ENCODE data around the gene ADM2.

ADM2 gene

GRCh38 chr22:50469377-50470305, 11.7 kb upstream of the ADM2 start:
- DNase-seq, result peak; percentile 90

DNA sequence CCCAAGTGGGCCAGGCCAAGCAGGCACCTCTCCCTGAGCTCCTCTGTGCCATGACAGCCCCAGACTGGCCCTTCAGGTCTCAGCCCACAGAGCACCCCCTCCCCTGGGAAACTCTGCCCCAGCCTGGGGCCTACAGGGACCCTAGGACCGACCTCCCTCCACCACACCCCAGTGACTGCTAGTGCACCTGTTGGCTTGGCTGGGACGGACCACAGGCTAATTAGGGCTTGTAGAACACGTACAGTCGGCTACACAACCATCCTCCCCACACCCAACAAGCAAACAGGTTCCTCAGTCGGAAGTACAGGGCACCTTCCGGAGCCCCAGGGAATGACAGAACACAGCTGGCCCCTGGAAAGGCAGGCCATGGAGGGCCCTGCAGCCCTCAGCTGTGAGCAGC, 10.9 kb upstream of the ADM2 start:
- no peak for DNase-seq

DNA sequence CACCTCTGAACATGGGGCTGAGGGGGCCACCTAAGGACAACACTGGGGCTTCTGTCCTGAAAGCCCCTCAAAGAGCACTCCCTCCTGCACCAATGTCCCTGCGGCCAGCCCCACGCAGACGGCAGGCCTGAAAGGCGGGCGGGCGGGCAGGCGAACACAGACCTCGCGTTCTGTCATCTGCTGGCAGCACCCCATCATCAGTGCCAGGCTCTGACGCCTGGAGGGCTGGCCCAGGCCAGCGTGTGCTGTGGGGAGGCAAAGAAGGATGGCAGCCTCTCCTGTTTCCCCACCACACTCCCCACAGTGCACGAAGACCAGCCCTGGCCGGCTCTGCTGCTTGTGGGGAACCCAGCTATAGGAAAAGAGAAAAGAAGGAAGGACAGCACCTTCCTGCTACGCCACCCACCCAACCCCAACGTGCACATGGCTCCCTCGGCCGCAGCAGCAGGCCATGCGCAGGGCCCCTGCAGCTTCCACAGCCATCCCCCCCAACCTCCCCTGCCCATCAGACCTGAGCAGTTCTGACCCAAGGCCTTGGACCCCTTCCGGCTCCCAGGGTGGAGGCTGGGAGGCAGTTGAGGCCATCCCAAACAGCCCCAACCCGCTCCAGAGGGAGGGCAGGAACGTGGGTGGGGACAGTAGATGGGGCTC, 10.0 kb upstream of the ADM2 start:
- no peak for DNase-seq

DNA sequence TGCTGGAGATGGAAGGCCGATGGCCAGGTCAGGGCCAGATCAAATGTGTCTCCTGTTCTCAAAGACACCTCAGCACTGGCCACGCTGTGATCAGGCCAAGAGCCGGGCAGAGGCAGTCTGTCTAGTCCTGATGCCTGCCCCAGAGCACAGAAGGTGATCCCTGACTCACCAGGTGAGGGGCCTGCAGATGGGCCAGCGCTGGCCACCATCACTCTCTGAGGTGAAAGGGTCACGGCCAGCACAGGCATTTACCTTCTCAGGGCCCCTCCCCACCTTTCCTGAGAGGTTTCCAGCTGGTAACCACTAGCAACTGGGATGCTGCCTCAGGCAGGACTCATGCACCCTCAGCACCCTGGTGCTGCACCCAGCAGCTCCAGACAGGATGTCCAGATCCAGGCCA, 9.4 kb upstream of the ADM2 start:
- DNase-seq, result no peak

- peak; percentile 66 for DNase-seq
These were observed 8.3 kb upstream of the ADM2 start for GRCh38 chr22:50473088-50473487.

- peak; percentile 47 for DNase-seq
These were observed 7.3 kb upstream of the ADM2 start for GRCh38 chr22:50473855-50474671.

DNA sequence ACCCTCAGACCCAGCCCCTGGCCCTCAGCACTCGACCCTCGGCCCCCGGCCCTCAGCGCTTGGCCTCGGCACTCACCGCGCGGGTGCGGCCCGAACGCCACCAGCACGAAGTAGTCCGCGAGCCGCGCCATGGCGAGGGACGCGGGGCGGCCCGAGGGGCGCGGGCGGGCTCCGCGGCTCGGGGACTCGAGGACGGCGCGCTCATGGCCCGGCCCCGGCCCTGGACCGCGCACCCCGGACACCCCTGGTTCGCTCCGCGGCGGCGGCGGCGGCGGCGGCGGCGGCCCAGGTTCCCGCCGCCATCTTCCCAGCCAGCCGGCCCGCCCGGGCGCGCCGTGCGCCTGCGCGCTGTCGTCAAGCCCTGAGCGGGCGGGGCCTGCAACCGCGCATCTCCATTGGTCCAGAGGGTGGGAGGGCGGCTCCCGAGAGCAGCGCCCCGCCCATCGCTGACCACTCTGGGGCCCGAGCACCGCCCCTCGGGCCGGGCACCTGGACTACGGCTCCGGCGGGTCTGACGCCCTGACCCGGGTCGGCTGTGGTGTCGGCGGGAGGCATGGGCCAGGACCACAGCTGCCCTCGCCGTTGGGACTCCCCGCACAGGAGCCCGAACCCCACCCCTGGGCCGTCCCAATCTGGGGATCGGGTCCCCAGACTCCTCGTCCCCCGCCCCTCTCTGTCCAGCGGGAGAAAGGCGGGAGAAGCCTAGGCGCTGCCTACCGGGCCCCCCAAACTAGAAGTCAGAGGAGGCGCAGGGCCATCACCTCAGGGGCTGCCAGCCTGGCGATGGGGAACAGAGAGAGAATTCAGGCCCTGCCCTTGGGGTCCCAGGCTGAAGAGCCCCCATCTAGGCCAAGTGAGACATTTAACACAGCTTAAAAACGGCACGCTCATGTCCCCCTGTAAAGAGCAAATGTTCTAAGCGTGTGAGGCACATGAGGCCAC, 6.4 kb upstream of the ADM2 start, which contains the start of gene SBF1:
TSS of gene SBF1 (minus strand) at position 326 of the 942 bp plus-strand sequence. CDS start at position 131, 195 bp downstream.
- peak; percentile 92 for DNase-seq

- DNase-seq, result no peak
These were observed 5.7 kb upstream of the ADM2 start for GRCh38 chr22:50475652-50476002.

DNA sequence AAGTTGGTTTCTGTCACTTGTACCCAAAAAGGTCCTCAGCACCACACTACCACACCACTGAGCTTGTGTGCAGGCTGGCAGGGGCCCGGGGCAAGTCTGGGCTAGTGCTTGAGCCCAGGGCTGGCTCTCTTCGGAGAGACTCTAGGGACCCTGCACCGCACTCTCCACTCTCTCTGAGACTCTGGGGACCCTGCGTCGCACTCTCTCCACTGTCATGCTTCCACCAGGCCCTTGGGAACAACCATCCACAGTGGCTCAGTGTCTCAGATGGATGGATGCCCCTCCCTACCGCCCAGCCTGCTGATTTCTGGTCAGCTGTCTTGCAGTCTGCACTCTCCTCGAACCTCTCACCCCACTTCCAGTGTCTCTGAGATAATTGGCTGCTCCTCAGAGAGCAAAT, 4.5 kb upstream of the ADM2 start:
- DNase-seq, result no peak

- no peak for DNase-seq
These were observed 3.4 kb upstream of the ADM2 start for GRCh38 chr22:50477923-50478322.

DNA sequence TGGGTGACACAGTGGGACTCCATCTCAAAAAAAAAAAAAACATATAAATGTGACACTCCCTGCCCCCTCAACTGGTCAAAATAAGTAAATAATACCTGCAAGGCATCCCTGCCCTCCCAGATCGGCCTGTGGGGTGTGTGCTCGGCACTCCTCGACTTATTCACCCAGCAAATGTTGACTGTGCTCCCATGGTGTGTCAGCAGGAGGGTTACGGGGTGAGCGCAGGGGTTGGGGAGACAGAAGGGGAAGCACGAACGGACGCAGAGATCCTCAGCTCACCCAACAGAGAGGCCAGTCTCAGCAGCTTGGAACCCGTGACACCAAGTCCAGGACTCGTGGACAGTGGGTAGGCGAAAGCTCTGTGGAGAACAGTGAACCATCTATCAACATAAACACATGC, 1.6 kb upstream of the ADM2 start:
- no peak for DNase-seq

DNA sequence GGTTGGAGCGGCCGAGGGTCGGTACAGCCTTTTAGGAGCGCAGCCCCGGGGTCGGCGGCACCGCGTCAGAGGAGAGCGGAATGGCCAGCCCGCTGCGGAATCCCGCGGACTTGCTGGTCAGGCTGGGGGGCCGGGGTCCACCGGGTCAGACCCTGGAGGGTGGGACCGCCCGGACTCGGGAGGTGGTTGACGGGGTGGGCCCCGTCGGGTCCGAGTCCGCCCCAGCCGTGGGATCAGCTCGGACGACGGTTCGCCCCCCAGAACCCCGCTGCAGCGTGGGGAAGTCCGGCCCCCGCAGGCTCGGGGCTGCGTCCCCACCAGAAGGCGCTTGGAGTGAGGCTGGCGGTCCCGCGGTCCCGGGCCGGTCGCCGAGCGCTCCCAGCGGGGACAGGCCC, 301 bp upstream of the ADM2 start:
- DNase-seq, result no peak

DNA sequence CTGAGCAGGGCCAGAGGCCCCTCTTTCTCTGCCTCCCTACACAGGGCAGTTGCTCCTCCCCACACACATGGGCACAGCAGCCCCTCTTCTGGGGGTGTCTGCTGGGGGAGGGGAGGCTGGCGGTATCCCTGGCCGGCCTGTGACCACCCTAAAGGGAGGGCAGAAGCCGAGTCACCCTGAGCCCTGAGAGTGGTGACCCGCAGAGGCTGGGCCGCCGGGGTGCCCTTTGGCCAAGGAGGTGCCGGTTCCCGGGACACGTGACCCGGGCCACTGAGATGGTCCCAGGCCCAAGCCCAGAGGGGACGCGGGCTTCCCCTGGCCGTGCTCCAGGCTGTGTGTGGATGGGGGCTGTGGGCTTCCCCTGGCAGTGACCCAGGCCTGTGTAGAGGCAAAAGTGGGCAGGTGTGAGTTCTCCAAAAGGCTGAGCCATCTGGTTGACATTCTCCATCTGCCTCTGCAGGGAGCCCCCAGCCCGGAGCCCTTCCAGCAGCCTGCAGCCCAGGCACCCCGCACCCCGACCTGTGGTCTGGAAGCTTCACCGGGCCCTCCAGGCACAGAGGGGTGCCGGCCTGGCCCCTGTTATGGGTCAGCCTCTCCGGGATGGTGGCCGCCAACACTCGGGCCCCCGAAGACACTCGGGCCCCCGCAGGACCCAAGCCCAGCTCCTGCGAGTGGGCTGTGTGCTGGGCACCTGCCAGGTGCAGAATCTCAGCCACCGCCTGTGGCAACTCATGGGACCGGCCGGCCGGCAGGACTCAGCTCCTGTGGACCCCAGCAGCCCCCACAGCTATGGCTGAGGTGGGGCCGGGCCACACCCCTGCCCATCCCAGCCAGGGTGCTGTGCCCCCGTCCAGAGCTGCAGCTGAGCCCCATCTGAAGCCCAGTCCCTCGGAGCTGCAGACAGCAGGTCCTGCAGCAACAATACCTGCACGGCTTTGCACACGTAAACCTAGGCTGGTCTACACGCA, 1.0 kb downstream of the ADM2 start:
- DNase-seq, result no peak

- DNase-seq, result no peak
These were observed 1.8 kb downstream of the ADM2 start for GRCh38 chr22:50483106-50483505.

DNA sequence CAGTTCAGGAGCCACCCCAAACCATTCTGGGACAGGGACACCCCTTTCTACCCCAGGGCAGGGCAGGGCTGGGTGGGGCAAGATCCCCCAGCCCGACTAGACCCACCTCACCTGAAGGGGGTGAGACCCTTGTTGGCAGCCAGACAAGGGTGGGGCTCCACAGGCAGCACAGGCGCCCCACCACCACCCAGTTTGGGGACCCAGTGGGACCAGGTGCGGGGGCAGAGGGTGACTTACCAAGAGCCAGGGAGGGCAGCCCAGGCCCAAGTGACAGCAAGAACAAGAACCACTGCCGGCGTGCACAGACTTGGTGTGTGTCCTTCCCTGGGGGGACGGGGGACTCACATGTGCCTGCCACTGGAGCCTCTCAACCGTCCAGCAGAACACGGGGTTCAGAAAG, 2.2 kb downstream of the ADM2 start:
- no peak for DNase-seq

DNA sequence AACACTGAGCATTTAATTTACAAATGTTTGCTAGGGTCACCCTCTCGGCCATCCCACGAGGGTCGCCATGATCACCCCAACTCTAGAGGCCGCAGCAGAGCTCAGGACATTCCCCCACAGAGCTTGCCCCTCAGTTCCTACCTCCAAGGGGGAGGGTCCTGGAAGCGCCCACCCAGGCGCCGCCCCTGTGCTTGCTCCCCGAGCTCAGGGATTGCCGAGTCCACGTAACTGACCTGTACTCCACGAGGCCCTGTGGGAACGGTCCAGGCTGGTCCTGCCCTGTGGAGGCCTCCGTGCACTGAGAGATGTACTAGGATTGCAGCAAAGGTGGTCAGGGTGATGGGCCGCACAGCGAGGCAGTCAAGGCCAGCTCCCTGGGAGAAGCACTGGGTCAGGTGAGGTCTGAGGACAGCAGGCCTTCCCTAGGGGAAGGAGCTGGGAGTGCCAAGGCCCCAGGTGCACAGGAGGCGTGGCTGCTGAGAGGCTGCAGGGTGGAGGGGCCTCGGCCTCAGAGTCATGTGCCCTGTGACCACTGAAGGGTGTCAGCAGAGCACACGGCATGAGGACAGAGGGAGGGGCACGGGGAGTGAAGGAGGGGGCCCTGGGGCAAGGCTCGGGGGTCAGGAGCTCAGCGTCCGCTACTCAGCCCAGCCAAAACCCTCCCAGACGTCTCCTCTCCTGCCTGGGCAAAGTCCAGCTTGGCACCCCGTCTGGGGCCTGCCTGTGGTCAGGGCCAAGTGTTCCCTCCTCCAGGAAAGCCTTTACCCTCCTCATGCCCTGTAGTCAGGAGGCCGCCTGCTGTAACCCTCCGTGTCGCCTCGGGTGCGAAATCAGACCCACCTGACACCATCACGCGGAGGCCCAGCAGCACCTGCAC, 2.9 kb downstream of the ADM2 start:
- DNase-seq, result no peak

GRCh38 chr22:50485221-50486131, 4.1 kb downstream of the ADM2 start:
- DNase-seq, result no peak

GRCh38 chr22:50486561-50487289, 5.4 kb downstream of the ADM2 start, which contains the start of gene MIOX:
MIOX (plus strand) TSS chr22:50486859; CDS start chr22:50486898, 39 bp downstream.
- no peak for DNase-seq
